H1 (cell line): ENCODE results near the gene SLC7A8. TPM values are rescaled to one million over a fixed set of nuclear protein-coding genes. Genes with fewer than 3 reads are reported as not detected.

Experiments used
- CTCF ChIA-PET: fragments of 300-600 bp; sonication (Branson Sonifier 250); formaldehyde crosslinking; loops from one replicate; lab custom pipeline; 2021; ENCODE audit not compliant: partially characterized antibody; lab: Charles Lee
- POLR2A ChIA-PET: fragments of 300-600 bp; sonication (Branson Sonifier 250); formaldehyde crosslinking; loops from one replicate; lab custom pipeline; 2021; ENCODE audit warnings: inconsistent platforms; ENCODE audit not compliant: partially characterized antibody; lab: Charles Lee
- DNase-seq, 2 experiments: peaks; one replicate each; pipeline versions ENCODE4 v3.0.0 to v3.0.0-alpha.2; 2010 to 2022; ENCODE audit warnings: low spot score in 2 of 2, low read depth in 1 of 2, mixed read lengths in 1 of 2
- FAIRE-seq: peaks from 2 replicates; lab custom pipeline; 2011; peaks lifted over from hg19 to GRCh38; lab: Jason Lieb, UNC
- H2AFZ ChIP-seq: 2 replicates; pipeline ENCODE4 v1.8.1; 2012; ENCODE audit warnings: low read length, inconsistent platforms
- H2AK5ac ChIP-seq: 2 replicates; pipeline ENCODE4 v1.6.1; 2013; ENCODE audit warnings: low read depth, low read length
- H2BK120ac ChIP-seq: replicated peaks from 2 replicates; pipeline ENCODE3; 2013; ENCODE audit warnings: low read depth, low read length, inconsistent platforms
- H2BK12ac ChIP-seq: 2 replicates; pipeline ENCODE4 v1.6.1; 2013; ENCODE audit warnings: low read depth, low read length
- H2BK15ac ChIP-seq: 2 replicates; pipeline ENCODE4 v1.6.1; 2013; ENCODE audit warnings: low read length
- H2BK20ac ChIP-seq: 2 replicates; pipeline ENCODE4 v1.6.1; 2013; ENCODE audit warnings: low read length
- H2BK5ac ChIP-seq: 2 replicates; pipeline ENCODE4 v1.6.1; 2013; ENCODE audit warnings: low read depth, low read length
- H3K14ac ChIP-seq: 2 replicates; pipeline ENCODE4 v1.6.1; 2013; ENCODE audit warnings: inconsistent platforms; ENCODE audit not compliant: insufficient read length
- H3K18ac ChIP-seq: 2 replicates; pipeline ENCODE4 v1.6.1; 2013; ENCODE audit warnings: low read length; ENCODE audit errors: extremely low read depth
- H3K23ac ChIP-seq: 2 replicates; pipeline ENCODE4 v1.6.1; 2013; ENCODE audit warnings: inconsistent platforms; ENCODE audit not compliant: insufficient read length
- H3K23me2 ChIP-seq: 2 replicates; pipeline ENCODE4 v1.6.1; 2013; ENCODE audit warnings: low read depth, low read length
- H3K27ac ChIP-seq: 2 replicates; pipeline ENCODE4 v1.6.1; 2011; ENCODE audit warnings: low read depth, low read length, inconsistent platforms
- H3K27me3 ChIP-seq, 4 experiments: replicated peaks in 1 of 4; 1 replicate in 1 of 4; 2 replicates in 3 of 4; pipeline versions ENCODE4 v1.6.1 to v1.8.1; 2011 to 2013; ENCODE audit warnings: low read length in 3 of 4, mild to moderate bottlenecking in 3 of 4, inconsistent platforms in 2 of 4, mixed read lengths in 2 of 4, moderate library complexity in 1 of 4; ENCODE audit not compliant: control insufficient read depth in 3 of 4, insufficient read depth in 3 of 4; ENCODE audit errors: extremely low read depth in 1 of 4
- H3K36me3 ChIP-seq, 4 experiments: 2 replicates each; pipeline versions ENCODE4 v1.6.1 to v1.8.1; 2011 to 2013; ENCODE audit warnings: mild to moderate bottlenecking in 4 of 4, low read length in 3 of 4, moderate library complexity in 2 of 4, control low read depth in 1 of 4, inconsistent platforms in 1 of 4; ENCODE audit not compliant: insufficient read depth in 4 of 4, control insufficient read depth in 2 of 4
- H3K4ac ChIP-seq: replicated peaks from 2 replicates; pipeline ENCODE3; 2013; ENCODE audit warnings: low read length, low read depth, mixed read lengths, inconsistent platforms; ENCODE audit not compliant: insufficient read length
- H3K4me1 ChIP-seq, 4 experiments: replicated peaks in 1 of 4; 1 replicate in 1 of 4; 2 replicates in 3 of 4; pipeline versions ENCODE4 v1.6.1 to v1.8.1; 2011 to 2013; ENCODE audit warnings: low read length in 3 of 4, inconsistent platforms in 2 of 4, mixed read lengths in 1 of 4; ENCODE audit not compliant: insufficient read depth in 4 of 4, control insufficient read depth in 3 of 4
- H3K4me2 ChIP-seq, 2 experiments: 2 replicates each; pipeline versions ENCODE4 v1.6.1 to v1.8.1; 2011 to 2013; ENCODE audit warnings: low read depth in 2 of 2, low read length in 2 of 2, control low read depth in 1 of 2, inconsistent platforms in 1 of 2, mild to moderate bottlenecking in 1 of 2; ENCODE audit not compliant: insufficient read depth in 1 of 2
- H3K4me3 ChIP-seq, 4 experiments: fragments of 200-600, 300-600 bp in 1 of 4; sonication (generic), shearing (Covaris generic), sonication (Bioruptor Twin) in 1 of 4; 2 replicates each; pipeline versions ENCODE4 v1.5.1 to v1.8.1; 2011 to 2016; ENCODE audit warnings: low read length in 4 of 4, low read depth in 3 of 4, control low read depth in 2 of 4, inconsistent platforms in 2 of 4, mild to moderate bottlenecking in 2 of 4, mixed read lengths in 1 of 4, moderate library complexity in 1 of 4; ENCODE audit not compliant: insufficient read depth in 2 of 4; ENCODE audit errors: extremely low read depth in 1 of 4
- H3K56ac ChIP-seq: replicated peaks from 2 replicates; pipeline ENCODE3; 2013; ENCODE audit warnings: low read depth, mild to moderate bottlenecking, mixed read lengths, low read length, inconsistent platforms; ENCODE audit not compliant: insufficient read length
- H3K79me1 ChIP-seq: 2 replicates; pipeline ENCODE4 v1.6.1; 2013; ENCODE audit warnings: low read depth, low read length, control low read depth
- H3K79me2 ChIP-seq, 2 experiments: 2 replicates each; pipeline versions ENCODE4 v1.6.1 to v1.8.1; 2012 to 2013; ENCODE audit warnings: low read length in 2 of 2, mild to moderate bottlenecking in 2 of 2, inconsistent platforms in 1 of 2; ENCODE audit not compliant: insufficient read depth in 2 of 2, control insufficient read depth in 1 of 2
- H3K9ac ChIP-seq, 4 experiments: replicated peaks in 1 of 4; 1 replicate in 1 of 4; 2 replicates in 3 of 4; pipeline versions ENCODE4 v1.6.1 to v1.8.1; 2011 to 2013; ENCODE audit warnings: low read depth in 3 of 4, low read length in 3 of 4, control low read depth in 2 of 4, mild to moderate bottlenecking in 2 of 4, moderate library complexity in 2 of 4, inconsistent platforms in 1 of 4; ENCODE audit errors: extremely low read depth in 1 of 4
- H3K9me3 ChIP-seq, 2 experiments: 2 replicates each; pipeline versions ENCODE4 v1.6.1 to v1.8.1; 2012 to 2013; ENCODE audit warnings: mild to moderate bottlenecking in 2 of 2, moderate library complexity in 2 of 2, control low read depth in 1 of 2, inconsistent platforms in 1 of 2, low read depth in 1 of 2, low read length in 1 of 2, mixed read lengths in 1 of 2; ENCODE audit not compliant: insufficient read depth in 2 of 2
- H4K20me1 ChIP-seq, 2 experiments: replicated peaks in 1 of 2; 2 replicates each; pipeline versions ENCODE3 to v1.8.1; 2011 to 2013; ENCODE audit warnings: inconsistent platforms in 2 of 2, low read length in 2 of 2, mild to moderate bottlenecking in 1 of 2; ENCODE audit not compliant: insufficient read depth in 2 of 2, control insufficient read depth in 1 of 2
- H4K5ac ChIP-seq: 2 replicates; pipeline ENCODE4 v1.6.1; 2013; ENCODE audit warnings: low read length, low read depth, mixed read lengths, inconsistent platforms; ENCODE audit not compliant: insufficient read length
- H4K8ac ChIP-seq: 2 replicates; pipeline ENCODE4 v1.8.0; 2013; ENCODE audit warnings: mild to moderate bottlenecking, moderate library complexity, low read length, inconsistent platforms; ENCODE audit not compliant: insufficient read depth; ENCODE audit errors: extremely low read depth
- H4K91ac ChIP-seq: replicated peaks from 2 replicates; pipeline ENCODE3; 2013; ENCODE audit warnings: low read length, mixed read lengths, inconsistent platforms; ENCODE audit not compliant: insufficient read length
- BACH1 ChIP-seq: IDR thresholded peaks from 2 replicates; pipeline ENCODE4 v1.6.1; 2012; ENCODE audit warnings: low read length, improper control_type of control experiment
- CTBP2 ChIP-seq: IDR thresholded peaks from 2 replicates; pipeline ENCODE4 v1.7.0; 2011; ENCODE audit warnings: borderline replicate concordance, mild to moderate bottlenecking, moderate library complexity, mixed read lengths, low read length; ENCODE audit not compliant: insufficient read depth, insufficient read length
- HDAC6 ChIP-seq: IDR thresholded peaks from one replicate; pipeline ENCODE4 v1.7.1; 2012; ENCODE audit warnings: low read depth, mild to moderate bottlenecking, inconsistent platforms, low read length, moderate library complexity
- POLR2A ChIP-seq, 2 experiments: IDR thresholded peaks; 1 replicate in 1 of 2; 2 replicates in 1 of 2; pipeline ENCODE4 v1.6.1; 2011; ENCODE audit warnings: low read depth in 2 of 2, low read length in 2 of 2, mild to moderate bottlenecking in 2 of 2; ENCODE audit errors: control extremely low read depth in 1 of 2
- POLR2AphosphoS5 ChIP-seq: IDR thresholded peaks from 2 replicates; pipeline ENCODE4 v1.6.1; 2011; ENCODE audit warnings: low read depth, low read length
- RBBP5 ChIP-seq: IDR thresholded peaks from 2 replicates; pipeline ENCODE4 v1.7.1; 2012; ENCODE audit warnings: low read depth, mild to moderate bottlenecking, inconsistent platforms, low read length, moderate library complexity, borderline replicate concordance
- SP1 ChIP-seq: IDR thresholded peaks from 2 replicates; pipeline ENCODE4 v1.6.1; 2011; ENCODE audit warnings: low read depth, low read length
- WGBS, 2 experiments: shearing (Covaris generic) in 1 of 2; methylation state at CpG; one replicate each; pipeline versions ENCODE4 v1.1.6 to v1.1.7; 2013 to 2015; ENCODE audit warnings: low lambda C conversion rate in 2 of 2, mixed read lengths in 2 of 2, inconsistent platforms in 1 of 2, low coverage in 1 of 2, missing lambda C conversion rate in 1 of 2; ENCODE audit not compliant: insufficient replicate concordance in 2 of 2, insufficient coverage in 1 of 2, insufficient read length in 1 of 2; ENCODE audit errors: extremely low coverage in 1 of 2, missing lambda C conversion rate in 1 of 2; 5-methylcytosine and 5-hydroxymethylcytosine counted together
- polyA plus RNA-seq, 7 experiments: library from polyadenylated mRNA; depleted of rRNA in 3 of 7; stranded (reverse) in 5 of 7; unstranded in 2 of 7; fragments of >200 nt in 5 of 7; fragments of 200-250 nt in 2 of 7; gene quantifications; 1 replicate in 5 of 7; 2 replicates in 1 of 7; 4 replicates in 1 of 7; pipeline versions ENCODE4 v1.2.1 to v1.2.3, GENCODE V29; 2011 to 2013; ENCODE audit warnings: missing spikeins in 2 of 7, mixed read lengths in 2 of 7
- total RNA-seq: library from RNA; stranded (reverse); fragmentation: NEBNext Ultra II Directional; extraction: Animal tissue kit (Norgen Biotek cat#: 25700); gene quantifications from 2 replicates; pipeline ENCODE4 v1.2.1, GENCODE V29; 2021
- TF ChIP-seq, protein P1 (sequence below): IDR thresholded peaks from 2 replicates; pipeline ENCODE4 v1.6.1; 2011; ENCODE audit warnings: low read depth, mild to moderate bottlenecking, low read length; ENCODE audit not compliant: insufficient read depth

SLC7A8 gene
- total and polyA plus RNA-seq, 2 of the 8 experiments (the other 6 are each of a cell fraction or from before 2014, with no cell fraction given) = 182 to 204 TPM

DNA sequence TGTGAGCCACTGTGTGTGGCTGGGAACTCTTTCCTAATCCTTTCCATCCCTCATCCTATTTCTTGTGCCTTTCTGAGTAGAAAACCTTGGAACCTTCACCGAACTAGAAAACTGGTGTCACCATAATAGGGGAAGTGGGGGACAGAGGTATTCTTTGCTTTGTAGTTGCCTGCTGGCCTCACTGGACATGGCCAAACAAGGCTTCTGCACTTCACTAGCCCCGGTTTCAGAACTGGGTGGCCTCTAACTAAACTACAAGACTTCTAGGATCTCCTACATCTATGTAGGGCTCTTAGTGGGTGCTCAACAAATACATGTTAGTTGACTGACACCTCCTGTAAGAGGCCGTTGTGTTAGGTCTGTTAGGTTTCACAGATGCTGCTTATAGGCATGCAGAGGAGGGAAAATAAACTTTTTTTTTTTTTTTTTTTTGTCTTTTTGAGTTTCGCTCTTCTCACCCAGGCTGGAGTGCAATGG is 78.1 kb downstream of the SLC7A8 start:
- Histone ChIP-seq H3K27ac (no peak overlapping the region), H3K18ac (no peak overlapping the region), H3K23ac (no peak overlapping the region), H4K20me1 (no peaks in the 10 kb centered on the region), H4K8ac (no peak overlapping the region), H3K9ac (no peak overlapping the region), H4K5ac (no peak overlapping the region), H4K91ac (no peak overlapping the region), H2AK5ac (no peak overlapping the region), H3K36me3 (no peaks in the 10 kb centered on the region), H2AFZ (no peak overlapping the region), H3K4ac (no peak overlapping the region), H3K4me1 (peaks cover 6 to 15% (median 9%) of the 10 kb centered on the region in 4 experiments; a peak in 4 of 7 replicates), H3K79me2 (no peaks in the 10 kb centered on the region), H3K79me1 (no peaks in the 10 kb centered on the region), H3K4me2 (no peak overlapping the region), H3K56ac (no peak overlapping the region), H2BK12ac (peak overlapping the region; percentile 75; the same call in 1 of the 2 replicates), H2BK20ac (no peak overlapping the region), H3K4me3 (no peak overlapping the region), H3K23me2 (no peaks in the 10 kb centered on the region), H2BK5ac (no peak overlapping the region; the same call in 1 of the 2 replicates), H3K27me3 (no peaks in the 10 kb centered on the region; a peak in 2 of 7 replicates), H3K14ac (no peak overlapping the region), H2BK15ac (peak overlapping the region; percentile 12; the same call in 1 of the 2 replicates), H3K9me3 (peaks cover 3 to 4% of the 10 kb centered on the region in 2 experiments; a peak in 2 of 4 replicates), H2BK120ac (no peak overlapping the region)
- DNase-seq (peak in 1 of 2 experiments; percentile 36), FAIRE-seq (no peak)
- 95% methylated on average over 4 of the region's 4 CpGs; no CpG with 5 or more reads in 1 of the 2 experiments for WGBS, 2 experiments
- CTCF ChIA-PET = no interaction called here
- TF ChIP-seq SP1 (no peak), POLR2AphosphoS5 (no peak), POLR2A (IDR thresholded peaks at IDR 0.05; ENCODE audit: control extremely low read depth in 1 of 2, low read depth in 2 of 2, low read length in 2 of 2) (no peak), HDAC6 (no peak), BACH1 (no peak), CTBP2 (no peak), RBBP5 (no peak)
- TF ChIP-seq, protein P1, sequence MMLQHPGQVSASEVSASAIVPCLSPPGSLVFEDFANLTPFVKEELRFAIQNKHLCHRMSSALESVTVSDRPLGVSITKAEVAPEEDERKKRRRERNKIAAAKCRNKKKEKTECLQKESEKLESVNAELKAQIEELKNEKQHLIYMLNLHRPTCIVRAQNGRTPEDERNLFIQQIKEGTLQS = no peak
- POLR2A ChIA-PET = interaction anchor here (0.7 to 3.0 kb wide), 3 partner anchors 10 to 34 kb away, joined by 4 to 14 read pairs (median 12); partner anchors contain the start of genes ACIN1 and C14orf119
